Measurements from ENCODE around the gene STK32C. TPM values are rescaled to one million over a fixed set of nuclear protein-coding genes. Genes with fewer than 3 reads are reported as not detected.

The STK32C gene
- total RNA-seq, 1 donor from 2014 or later, result 15.2 TPM

GRCh38 chr10:132308587-132309470, 1.1 kb upstream of the STK32C start:
- Mint-ChIP-seq H3K9me3 (no peaks in the 10 kb centered on the region), H3K27ac (no peak overlapping the region), H3K4me1 (peaks cover 5% of the 10 kb centered on the region), H3K36me3 (ENCODE audit: low read depth) (no peaks in the 10 kb centered on the region), H3K27me3 (peaks cover 42% of the 10 kb centered on the region), H3K4me3 (peak overlapping the region; percentile 74)
- intact Hi-C loops (cut with micrococcal nuclease), result loop anchor here (1.0 to 5.0 kb wide), 7 partner anchors 23 to 228 kb away; partner anchors contain the start of genes DPYSL4, INPP5A and LRRC27
- DNase-seq, result no peak

- H3K36me3 Mint-ChIP-seq (ENCODE audit: low read depth), result no peaks in the 10 kb centered on the region
- H3K4me3 Mint-ChIP-seq, result peak overlapping the region; percentile 91
- peak; percentile 78 for DNase-seq
- intact Hi-C loops (cut with micrococcal nuclease), result loop anchor here (5.0 kb wide), 3 partner anchors 45 to 140 kb away; no protein-coding TSS in a partner anchor
- no peaks in the 10 kb centered on the region for H3K9me3 Mint-ChIP-seq
- H3K4me1 Mint-ChIP-seq, result peaks cover 5% of the 10 kb centered on the region
- H3K27me3 Mint-ChIP-seq, result peaks cover 46% of the 10 kb centered on the region
- peak overlapping the region; percentile 82 for H3K27ac Mint-ChIP-seq
Observed at GRCh38 chr10:132306864-132307751, 642 bp downstream of the STK32C start.

GRCh38 chr10:132306343-132306685, 1.4 kb downstream of the STK32C start:
- H3K9me3 Mint-ChIP-seq, result no peaks in the 10 kb centered on the region
- intact Hi-C loops (cut with micrococcal nuclease), result loop anchor here (5.0 kb wide), 3 partner anchors 46 to 141 kb away; no protein-coding TSS in a partner anchor
- peaks cover 5% of the 10 kb centered on the region for H3K4me1 Mint-ChIP-seq
- peak overlapping the region; percentile 91 for H3K4me3 Mint-ChIP-seq
- peaks cover 44% of the 10 kb centered on the region for H3K27me3 Mint-ChIP-seq
- H3K36me3 Mint-ChIP-seq (ENCODE audit: low read depth), result no peaks in the 10 kb centered on the region
- no peak overlapping the region for H3K27ac Mint-ChIP-seq
- no peak for DNase-seq

GRCh38 chr10:132305654-132306342, 2.0 kb downstream of the STK32C start:
- Mint-ChIP-seq H3K27me3 (peaks cover 41% of the 10 kb centered on the region), H3K4me3 (peak overlapping the region; percentile 91), H3K36me3 (ENCODE audit: low read depth) (no peaks in the 10 kb centered on the region), H3K27ac (no peak overlapping the region), H3K9me3 (no peaks in the 10 kb centered on the region), H3K4me1 (peaks cover 5% of the 10 kb centered on the region)
- intact Hi-C loops (cut with micrococcal nuclease), result loop anchor here (5.0 kb wide), 3 partner anchors 47 to 142 kb away; no protein-coding TSS in a partner anchor
- DNase-seq, result no peak

- H3K4me1 Mint-ChIP-seq, result peaks cover 8% of the 10 kb centered on the region
- DNase-seq, result no peak
- peaks cover 36% of the 10 kb centered on the region for H3K27me3 Mint-ChIP-seq
Observed at GRCh38 chr10:132304756-132305509, 2.8 kb downstream of the STK32C start.

GRCh38 chr10:132303361-132304115, 4.2 kb downstream of the STK32C start:
- Mint-ChIP-seq H3K9me3 (no peaks in the 10 kb centered on the region), H3K27ac (no peak overlapping the region), H3K4me3 (no peak overlapping the region), H3K27me3 (peaks cover 26% of the 10 kb centered on the region), H3K4me1 (peaks cover 8% of the 10 kb centered on the region), H3K36me3 (ENCODE audit: low read depth) (no peaks in the 10 kb centered on the region)
- DNase-seq, result no peak
- intact Hi-C loops (cut with micrococcal nuclease), result no loop called here

More at GRCh38 chr10:132304756-132305509, 2.8 kb downstream of the STK32C start:
- H3K4me3 Mint-ChIP-seq, result no peak overlapping the region
- no peaks in the 10 kb centered on the region for H3K36me3 Mint-ChIP-seq (ENCODE audit: low read depth)
- no peak overlapping the region for H3K27ac Mint-ChIP-seq
- H3K9me3 Mint-ChIP-seq, result no peaks in the 10 kb centered on the region
- intact Hi-C loops (cut with micrococcal nuclease), result loop anchor here (5.0 kb wide), 3 partner anchors 47 to 142 kb away; no protein-coding TSS in a partner anchor

- intact Hi-C loops (cut with micrococcal nuclease), result no loop called here
- DNase-seq, result no peak
- H3K27ac Mint-ChIP-seq, result no peak overlapping the region
Observed at GRCh38 chr10:132302421-132303310, 5.1 kb downstream of the STK32C start.

GRCh38 chr10:132301371-132302330, 6.1 kb downstream of the STK32C start:
- intact Hi-C loops (cut with micrococcal nuclease), result no loop called here
- peaks cover 22% of the 10 kb centered on the region for H3K27me3 Mint-ChIP-seq
- no peaks in the 10 kb centered on the region for H3K9me3 Mint-ChIP-seq
- H3K4me1 Mint-ChIP-seq, result peaks cover 7% of the 10 kb centered on the region
- no peaks in the 10 kb centered on the region for H3K36me3 Mint-ChIP-seq (ENCODE audit: low read depth)
- H3K4me3 Mint-ChIP-seq, result no peak overlapping the region
- DNase-seq, result no peak
- H3K27ac Mint-ChIP-seq, result no peak overlapping the region

More at GRCh38 chr10:132302421-132303310, 5.1 kb downstream of the STK32C start:
- Mint-ChIP-seq H3K4me3 (no peak overlapping the region), H3K36me3 (ENCODE audit: low read depth) (no peaks in the 10 kb centered on the region), H3K9me3 (no peaks in the 10 kb centered on the region), H3K4me1 (peaks cover 10% of the 10 kb centered on the region), H3K27me3 (peaks cover 26% of the 10 kb centered on the region)

GRCh38 chr10:132300582-132300981, 7.2 kb downstream of the STK32C start:
- no peaks in the 10 kb centered on the region for H3K36me3 Mint-ChIP-seq (ENCODE audit: low read depth)
- peaks cover 12% of the 10 kb centered on the region for H3K27me3 Mint-ChIP-seq
- no peak for DNase-seq
- H3K27ac Mint-ChIP-seq, result no peak overlapping the region
- peaks cover 5% of the 10 kb centered on the region for H3K4me1 Mint-ChIP-seq
- no peaks in the 10 kb centered on the region for H3K9me3 Mint-ChIP-seq
- H3K4me3 Mint-ChIP-seq, result no peak overlapping the region
- intact Hi-C loops (cut with micrococcal nuclease), result no loop called here

GRCh38 chr10:132299371-132300336, 8.1 kb downstream of the STK32C start:
- no peak overlapping the region for H3K27ac Mint-ChIP-seq
- no peak overlapping the region for H3K4me3 Mint-ChIP-seq
- DNase-seq, result no peak
- no peaks in the 10 kb centered on the region for H3K36me3 Mint-ChIP-seq (ENCODE audit: low read depth)
- peaks cover 6% of the 10 kb centered on the region for H3K27me3 Mint-ChIP-seq
- peaks cover 5% of the 10 kb centered on the region for H3K4me1 Mint-ChIP-seq
- H3K9me3 Mint-ChIP-seq, result no peaks in the 10 kb centered on the region
- intact Hi-C loops (cut with micrococcal nuclease), result no loop called here

Data from activated CD4-positive, alpha-beta T cell treated with anti-CD3 and anti-CD28 coated beads, Interleukin-2, amount 10 ng/mL, durations not matched to agents 24 days and 14 days (primary cell).